C4-2B (cell line): ENCODE results near the gene ROR2.

ENCODE experiments used
- ZFX ChIP-seq: fragments of 450-650 bp; IDR thresholded peaks from 2 replicates; pipeline ENCODE4 v1.6.1; 2017
- TF ChIP-seq, protein P1 (sequence below): fragments of 450-650 bp; conservative IDR thresholded peaks from 2 replicates; pipeline ENCODE4 v1.5.1; 2017; ENCODE audit warnings: mild to moderate bottlenecking

GRCh38 chr9:91541734-91542133 lies 408.3 kb downstream of the ROR2 start:
- no peak for TF ChIP-seq ZFX
- TF ChIP-seq, protein P1, sequence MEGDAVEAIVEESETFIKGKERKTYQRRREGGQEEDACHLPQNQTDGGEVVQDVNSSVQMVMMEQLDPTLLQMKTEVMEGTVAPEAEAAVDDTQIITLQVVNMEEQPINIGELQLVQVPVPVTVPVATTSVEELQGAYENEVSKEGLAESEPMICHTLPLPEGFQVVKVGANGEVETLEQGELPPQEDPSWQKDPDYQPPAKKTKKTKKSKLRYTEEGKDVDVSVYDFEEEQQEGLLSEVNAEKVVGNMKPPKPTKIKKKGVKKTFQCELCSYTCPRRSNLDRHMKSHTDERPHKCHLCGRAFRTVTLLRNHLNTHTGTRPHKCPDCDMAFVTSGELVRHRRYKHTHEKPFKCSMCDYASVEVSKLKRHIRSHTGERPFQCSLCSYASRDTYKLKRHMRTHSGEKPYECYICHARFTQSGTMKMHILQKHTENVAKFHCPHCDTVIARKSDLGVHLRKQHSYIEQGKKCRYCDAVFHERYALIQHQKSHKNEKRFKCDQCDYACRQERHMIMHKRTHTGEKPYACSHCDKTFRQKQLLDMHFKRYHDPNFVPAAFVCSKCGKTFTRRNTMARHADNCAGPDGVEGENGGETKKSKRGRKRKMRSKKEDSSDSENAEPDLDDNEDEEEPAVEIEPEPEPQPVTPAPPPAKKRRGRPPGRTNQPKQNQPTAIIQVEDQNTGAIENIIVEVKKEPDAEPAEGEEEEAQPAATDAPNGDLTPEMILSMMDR = no peak
